ENCODE measurements around the gene ISL2. TPM values are rescaled to one million over a fixed set of nuclear protein-coding genes. Genes with fewer than 3 reads are reported as not detected.
A peak's percentile ranks its signal among the peaks of the same experiment; 100 is the strongest.

ISL2 gene
- polyA plus RNA-seq, 1 donor (not counting 4 experiments of a cell fraction or from before 2014, with no cell fraction given), result not detected

- Histone ChIP-seq H3K27ac (ENCODE audit: control insufficient read depth, insufficient read depth, low read length) (no peak overlapping the region), H3K9ac (ENCODE audit: control insufficient read depth, extremely low read depth, insufficient read depth, low read length) (no peak overlapping the region), H3K79me2 (ENCODE audit: control insufficient read depth, insufficient read depth, low read length) (no peaks in the 10 kb centered on the region), H3K4me2 (ENCODE audit: control insufficient read depth, extremely low read depth, insufficient read depth, low read depth, low read length) (peak overlapping the region; percentile 75), H3K9me1 (ENCODE audit: control insufficient read depth, extremely low read depth, insufficient read depth, low read length) (no peaks in the 10 kb centered on the region), H3K4me3 (ENCODE audit: control insufficient read depth in 2 of 3, extremely low read depth in 1 of 3, insufficient read depth in 2 of 3, low read depth in 1 of 3, low read length in 3 of 3) (peak overlapping the region in 2 of 3 experiments; percentile 53 to 59), H3K9me3 (ENCODE audit: control insufficient read depth, low read depth, low read length) (peaks cover 4% of the 10 kb centered on the region), H2AFZ (ENCODE audit: control insufficient read depth, low read length) (peak overlapping the region; percentile 30), H3K27me3 (ENCODE audit: control insufficient read depth, extremely low read depth, insufficient read depth, low read length) (peaks cover 99% of the 10 kb centered on the region), H4K20me1 (ENCODE audit: control insufficient read depth, extremely low read depth, insufficient read depth, low read length) (peaks cover 5% of the 10 kb centered on the region), H3K36me3 (ENCODE audit: control insufficient read depth in 2 of 2, extremely low read depth in 1 of 2, insufficient read depth in 2 of 2, low read length in 2 of 2) (no peaks in the 10 kb centered on the region), H3K4me1 (ENCODE audit: control insufficient read depth, extremely low read depth, insufficient read depth, low read length) (peaks cover 16% of the 10 kb centered on the region)
- DNase-seq (ENCODE audit: low read depth, low spot score), result no peak
- TF ChIP-seq CTCF (optimal IDR thresholded peaks at IDR 0.05 in 1 of 3, IDR thresholded peaks at IDR 0.05 in 1 of 3, conservative IDR thresholded peaks at IDR 0.05 in 1 of 3; ENCODE audit: extremely low read depth in 1 of 3, insufficient read depth in 2 of 3, low read length in 3 of 3), result no peak
- TF ChIP-seq EZH2 (IDR thresholded peaks at IDR 0.05; ENCODE audit: low read length), result no peak
- no peak for FAIRE-seq
- dilution Hi-C loops (cut with MboI; ENCODE audit: extremely low pct_ligation_motif_present, low sequenced_read_pairs), result no loop called here
Observed at GRCh38 chr15:76340198-76340802, 3.7 kb downstream of the ISL2 start.

- dilution Hi-C loops (cut with MboI; ENCODE audit: extremely low pct_ligation_motif_present, low sequenced_read_pairs), result no loop called here
- Histone ChIP-seq H3K27me3 (ENCODE audit: control insufficient read depth, extremely low read depth, insufficient read depth, low read length) (peaks cover 99% of the 10 kb centered on the region), H3K4me2 (ENCODE audit: control insufficient read depth, extremely low read depth, insufficient read depth, low read depth, low read length) (peak overlapping the region; percentile 75), H2AFZ (ENCODE audit: control insufficient read depth, low read length) (no peak overlapping the region), H3K36me3 (ENCODE audit: control insufficient read depth in 2 of 2, extremely low read depth in 1 of 2, insufficient read depth in 2 of 2, low read length in 2 of 2) (no peaks in the 10 kb centered on the region), H3K9ac (ENCODE audit: control insufficient read depth, extremely low read depth, insufficient read depth, low read length) (no peak overlapping the region), H3K4me3 (ENCODE audit: control insufficient read depth in 2 of 3, extremely low read depth in 1 of 3, insufficient read depth in 2 of 3, low read depth in 1 of 3, low read length in 3 of 3) (peak overlapping the region in 2 of 3 experiments; percentile 53 to 59), H3K4me1 (ENCODE audit: control insufficient read depth, extremely low read depth, insufficient read depth, low read length) (peaks cover 16% of the 10 kb centered on the region), H4K20me1 (ENCODE audit: control insufficient read depth, extremely low read depth, insufficient read depth, low read length) (peaks cover 5% of the 10 kb centered on the region), H3K79me2 (ENCODE audit: control insufficient read depth, insufficient read depth, low read length) (no peaks in the 10 kb centered on the region), H3K9me1 (ENCODE audit: control insufficient read depth, extremely low read depth, insufficient read depth, low read length) (no peaks in the 10 kb centered on the region), H3K9me3 (ENCODE audit: control insufficient read depth, low read depth, low read length) (peaks cover 4% of the 10 kb centered on the region), H3K27ac (ENCODE audit: control insufficient read depth, insufficient read depth, low read length) (no peak overlapping the region)
- DNase-seq (ENCODE audit: low read depth, low spot score) (no peak), FAIRE-seq (no peak)
- TF ChIP-seq EZH2 (IDR thresholded peaks at IDR 0.05; ENCODE audit: low read length) (peak; percentile 100), CTCF (optimal IDR thresholded peaks at IDR 0.05 in 1 of 3, IDR thresholded peaks at IDR 0.05 in 1 of 3, conservative IDR thresholded peaks at IDR 0.05 in 1 of 3; ENCODE audit: extremely low read depth in 1 of 3, insufficient read depth in 2 of 3, low read length in 3 of 3) (peak in 2 of 3 experiments; percentile 11 to 32)
Observed at GRCh38 chr15:76340803-76341365, 4.3 kb downstream of the ISL2 start.

Data from keratinocyte (primary cell).